ENCODE data around the gene CCDC78. TPM values are rescaled to one million over a fixed set of nuclear protein-coding genes. Genes with fewer than 3 reads are reported as not detected.

CCDC78 gene
- total RNA-seq, 1 experiment from 2014 or later = 3.5 TPM

GRCh38 chr16:676913-677312, 49.3 kb downstream of the CCDC78 start:
- Mint-ChIP-seq H3K9me3 (ENCODE audit: unreplicated experiment) (no peaks in the 10 kb centered on the region), H3K4me1 (ENCODE audit: low read depth, unreplicated experiment) (no peaks in the 10 kb centered on the region), H3K27ac (ENCODE audit: unreplicated experiment) (no peak overlapping the region), H3K27me3 (ENCODE audit: insufficient read depth, unreplicated experiment) (no peaks in the 10 kb centered on the region), H3K4me3 (ENCODE audit: unreplicated experiment) (no peak overlapping the region), H3K36me3 (ENCODE audit: insufficient read depth, unreplicated experiment) (peaks cover 40% of the 10 kb centered on the region)
- no peak for DNase-seq
- BruUV-seq (replicated peaks) = no TSS peak
- ChIA-PET POLR2A (no interaction called here), CTCF (no interaction called here)
- intact Hi-C loops (cut with micrococcal nuclease; ENCODE audit: unreplicated experiment) = no loop called here
- Histone ChIP-seq H3K4me1 (peaks cover 17% of the 10 kb centered on the region; the same call in 1 of the 2 replicates), H3K4me3 (ENCODE audit: low read depth, low read length) (no peak overlapping the region), H3K9me3 (no peaks in the 10 kb centered on the region), H3K36me3 (ENCODE audit: control insufficient read depth, insufficient read depth, low read length) (peaks cover 4% of the 10 kb centered on the region), H3K27me3 (replicated peaks; ENCODE audit: control insufficient read depth, insufficient read depth, low read length) (no peaks in the 10 kb centered on the region)
- no peak for TF ChIP-seq CTCF (IDR thresholded peaks at IDR 0.05; ENCODE audit: insufficient read depth in 1 of 2, low read depth in 1 of 2, low read length in 1 of 2, severe bottlenecking in 1 of 2, unreplicated experiment in 1 of 2)

GRCh38 chr16:676565-676902, 49.7 kb downstream of the CCDC78 start:
- no peak overlapping the region for H3K27ac Mint-ChIP-seq (ENCODE audit: unreplicated experiment)
- peaks cover 36% of the 10 kb centered on the region for H3K36me3 Mint-ChIP-seq (ENCODE audit: insufficient read depth, unreplicated experiment)
- H3K9me3 Mint-ChIP-seq (ENCODE audit: unreplicated experiment) = no peaks in the 10 kb centered on the region
- H3K4me1 Mint-ChIP-seq (ENCODE audit: low read depth, unreplicated experiment) = no peaks in the 10 kb centered on the region
- Histone ChIP-seq H3K9me3 (no peaks in the 10 kb centered on the region), H3K4me3 (ENCODE audit: low read depth, low read length) (no peak overlapping the region), H3K36me3 (ENCODE audit: control insufficient read depth, insufficient read depth, low read length) (peaks cover 1% of the 10 kb centered on the region), H3K27me3 (replicated peaks; ENCODE audit: control insufficient read depth, insufficient read depth, low read length) (no peaks in the 10 kb centered on the region), H3K4me1 (peaks cover 15% of the 10 kb centered on the region; the same call in 1 of the 2 replicates)
- no peak for TF ChIP-seq CTCF (IDR thresholded peaks at IDR 0.05; ENCODE audit: insufficient read depth in 1 of 2, low read depth in 1 of 2, low read length in 1 of 2, severe bottlenecking in 1 of 2, unreplicated experiment in 1 of 2)
- H3K4me3 Mint-ChIP-seq (ENCODE audit: unreplicated experiment) = no peak overlapping the region
- no TSS peak for BruUV-seq (replicated peaks)
- ChIA-PET POLR2A (no interaction called here), CTCF (no interaction called here)
- intact Hi-C loops (cut with micrococcal nuclease; ENCODE audit: unreplicated experiment) = no loop called here
- H3K27me3 Mint-ChIP-seq (ENCODE audit: insufficient read depth, unreplicated experiment) = no peaks in the 10 kb centered on the region
- DNase-seq = no peak

- no peaks in the 10 kb centered on the region for H3K9me3 ChIP-seq
- peak overlapping the region; percentile 23; the same call in 1 of the 2 replicates for H3K4me3 ChIP-seq (ENCODE audit: low read depth, low read length)
- Mint-ChIP-seq H3K36me3 (ENCODE audit: insufficient read depth, unreplicated experiment) (peaks cover 33% of the 10 kb centered on the region), H3K4me3 (ENCODE audit: unreplicated experiment) (no peak overlapping the region), H3K27me3 (ENCODE audit: insufficient read depth, unreplicated experiment) (no peaks in the 10 kb centered on the region), H3K27ac (ENCODE audit: unreplicated experiment) (no peak overlapping the region), H3K4me1 (ENCODE audit: low read depth, unreplicated experiment) (no peaks in the 10 kb centered on the region), H3K9me3 (ENCODE audit: unreplicated experiment) (no peaks in the 10 kb centered on the region)
- ChIA-PET CTCF (no interaction called here), POLR2A (interaction anchor here (0.6 kb wide), 1 partner anchor 45 kb away, joined by 3 read pairs; no protein-coding TSS in a partner anchor)
- no peak for DNase-seq
- BruUV-seq (replicated peaks) = no TSS peak
- H3K4me1 ChIP-seq = 0 out of 2 replicates have a peak, but pooled peaks cover 10% of the 10 kb centered on the region
- intact Hi-C loops (cut with micrococcal nuclease; ENCODE audit: unreplicated experiment) = no loop called here
- H3K36me3 ChIP-seq (ENCODE audit: control insufficient read depth, insufficient read depth, low read length) = peaks cover 1% of the 10 kb centered on the region
- TF ChIP-seq CTCF (IDR thresholded peaks at IDR 0.05; ENCODE audit: insufficient read depth in 1 of 2, low read depth in 1 of 2, low read length in 1 of 2, severe bottlenecking in 1 of 2, unreplicated experiment in 1 of 2) = no peak
- H3K27me3 ChIP-seq (replicated peaks; ENCODE audit: control insufficient read depth, insufficient read depth, low read length) = no peaks in the 10 kb centered on the region
Measured at GRCh38 chr16:675884-676564, 50.2 kb downstream of the CCDC78 start.

Measured in Caco-2 (cell line).